ENCODE results near the gene TBC1D8.

The TBC1D8 gene

GRCh38 chr2:100999995-101000394, 151.2 kb downstream of the TBC1D8 start:
- DNase-seq (ENCODE audit: low read depth, low spot score): no peak

- DNase-seq (ENCODE audit: low read depth, low spot score): no peak
Observed at GRCh38 chr2:100998235-100998573, 153.0 kb downstream of the TBC1D8 start.

GRCh38 chr2:100997509-100998234, 153.5 kb downstream of the TBC1D8 start:
- DNase-seq (ENCODE audit: low read depth, low spot score): no peak

- no peak for DNase-seq (ENCODE audit: low read depth, low spot score)
Observed at GRCh38 chr2:100995309-100996075, 155.7 kb downstream of the TBC1D8 start.

- no peak for DNase-seq (ENCODE audit: low read depth, low spot score)
Observed at GRCh38 chr2:100993294-100993693, 157.9 kb downstream of the TBC1D8 start.

GRCh38 chr2:100992262-100992661, 158.9 kb downstream of the TBC1D8 start:
- no peak for DNase-seq (ENCODE audit: low read depth, low spot score)

- no peak for DNase-seq (ENCODE audit: low read depth, low spot score)
Observed at GRCh38 chr2:100991404-100991773, 159.8 kb downstream of the TBC1D8 start.

- DNase-seq (ENCODE audit: low read depth, low spot score): no peak
Observed at GRCh38 chr2:100990650-100991403, 160.4 kb downstream of the TBC1D8 start.

- no peak for DNase-seq (ENCODE audit: low read depth, low spot score)
Observed at GRCh38 chr2:100990166-100990565, 161.0 kb downstream of the TBC1D8 start.

GRCh38 chr2:100989666-100990065, 161.5 kb downstream of the TBC1D8 start:
- DNase-seq (ENCODE audit: low read depth, low spot score): no peak

- no peak for DNase-seq (ENCODE audit: low read depth, low spot score)
Observed at GRCh38 chr2:100988630-100989417, 162.4 kb downstream of the TBC1D8 start.

GRCh38 chr2:100987974-100988373, 163.2 kb downstream of the TBC1D8 start:
- no peak for DNase-seq (ENCODE audit: low read depth, low spot score)

- DNase-seq (ENCODE audit: low read depth, low spot score): no peak
Observed at GRCh38 chr2:100987536-100987935, 163.6 kb downstream of the TBC1D8 start.

GRCh38 chr2:100986157-100986556, 165.0 kb downstream of the TBC1D8 start:
- DNase-seq (ENCODE audit: low read depth, low spot score): no peak

- DNase-seq (ENCODE audit: low read depth, low spot score): no peak
Observed at GRCh38 chr2:100984892-100985307, 166.3 kb downstream of the TBC1D8 start.

GRCh38 chr2:100983684-100984310, 167.4 kb downstream of the TBC1D8 start:
- DNase-seq (ENCODE audit: low read depth, low spot score): no peak

GRCh38 chr2:100983201-100983600, 168.0 kb downstream of the TBC1D8 start:
- no peak for DNase-seq (ENCODE audit: low read depth, low spot score)

- DNase-seq (ENCODE audit: low read depth, low spot score): no peak
Observed at GRCh38 chr2:100982431-100982861, 168.7 kb downstream of the TBC1D8 start.

- DNase-seq (ENCODE audit: low read depth, low spot score): no peak
Observed at GRCh38 chr2:100981011-100981410, 170.2 kb downstream of the TBC1D8 start.

GRCh38 chr2:100980046-100980445, 171.1 kb downstream of the TBC1D8 start:
- no peak for DNase-seq (ENCODE audit: low read depth, low spot score)

GRCh38 chr2:100978582-100979191, 172.5 kb downstream of the TBC1D8 start:
- DNase-seq (ENCODE audit: low read depth, low spot score): no peak

All from iPS DF 19.7 (cell line).